ENCODE data around the gene IRF6. TPM values are rescaled to one million over a fixed set of nuclear protein-coding genes. Genes with fewer than 3 reads are reported as not detected.

Gene IRF6
- total RNA-seq, 1 experiment from 2014 or later, result 44.1 TPM

DNA sequence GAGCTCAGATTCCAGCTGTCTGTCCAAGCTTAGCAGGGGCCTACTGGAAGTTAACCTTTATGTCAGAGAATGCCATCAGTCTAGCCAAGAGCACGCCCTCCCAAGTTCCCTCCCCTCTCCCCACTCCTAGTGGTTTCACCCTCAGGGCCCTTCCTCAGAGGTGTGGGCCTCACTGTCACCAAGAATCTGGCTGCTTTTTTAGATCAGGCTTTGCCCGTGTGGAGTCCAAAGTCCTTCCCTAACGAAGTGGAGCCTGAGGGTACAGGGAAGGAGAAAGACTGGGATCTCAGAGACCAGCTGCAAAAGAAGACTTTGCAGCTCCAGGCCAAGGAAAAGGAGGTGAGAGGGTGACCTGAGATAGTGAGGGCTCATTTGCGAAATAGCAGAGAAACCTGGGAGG, 25.7 kb downstream of the IRF6 start:
- intact Hi-C loops (cut with micrococcal nuclease; ENCODE audit: unreplicated experiment), result no loop called here
- Mint-ChIP-seq H3K27ac (ENCODE audit: unreplicated experiment) (no peak overlapping the region), H3K36me3 (ENCODE audit: insufficient read depth, unreplicated experiment) (peaks cover 12% of the 10 kb centered on the region), H3K9me3 (ENCODE audit: low read depth, unreplicated experiment) (no peaks in the 10 kb centered on the region), H3K4me3 (ENCODE audit: low read depth, unreplicated experiment) (no peak overlapping the region), H3K27me3 (ENCODE audit: unreplicated experiment) (no peaks in the 10 kb centered on the region), H3K4me1 (ENCODE audit: low read depth, unreplicated experiment) (peaks cover 25% of the 10 kb centered on the region)
- DNase-seq, result no peak
- BruUV-seq (replicated peaks), result no TSS peak
- TF ChIP-seq CTCF (IDR thresholded peaks at IDR 0.05; ENCODE audit: unreplicated experiment), result no peak
- CTCF ChIA-PET, result no interaction called here

DNA sequence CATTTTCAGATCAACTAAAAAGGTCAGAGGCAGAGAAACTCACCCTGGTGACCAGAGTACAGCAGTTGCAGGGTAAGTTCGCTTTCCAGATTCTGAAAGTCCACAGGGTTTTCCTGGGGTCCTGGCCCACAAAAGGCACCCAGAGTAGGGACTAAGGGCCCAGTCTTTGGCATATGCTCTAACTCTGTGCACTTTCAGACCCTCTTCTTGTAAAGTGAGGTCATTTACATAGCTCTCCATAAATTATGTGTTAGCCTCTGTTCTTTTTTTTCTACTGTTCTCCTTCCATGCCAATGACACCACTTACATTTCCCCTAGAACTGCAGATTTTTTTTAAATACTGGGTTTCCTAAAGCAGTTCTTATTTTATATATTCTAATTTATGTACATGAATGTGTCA, 27.8 kb downstream of the IRF6 start:
- no peaks in the 10 kb centered on the region for H3K36me3 Mint-ChIP-seq (ENCODE audit: insufficient read depth, unreplicated experiment)
- CTCF ChIA-PET, result no interaction called here
- no peaks in the 10 kb centered on the region for H3K27me3 Mint-ChIP-seq (ENCODE audit: unreplicated experiment)
- BruUV-seq (replicated peaks), result no TSS peak
- H3K4me1 Mint-ChIP-seq (ENCODE audit: low read depth, unreplicated experiment), result peaks cover 8% of the 10 kb centered on the region
- H3K27ac Mint-ChIP-seq (ENCODE audit: unreplicated experiment), result no peak overlapping the region
- H3K9me3 Mint-ChIP-seq (ENCODE audit: low read depth, unreplicated experiment), result no peaks in the 10 kb centered on the region
- H3K4me3 Mint-ChIP-seq (ENCODE audit: low read depth, unreplicated experiment), result no peak overlapping the region
- intact Hi-C loops (cut with micrococcal nuclease; ENCODE audit: unreplicated experiment), result no loop called here
- no peak for DNase-seq
- no peak for TF ChIP-seq CTCF (IDR thresholded peaks at IDR 0.05; ENCODE audit: unreplicated experiment)

DNA sequence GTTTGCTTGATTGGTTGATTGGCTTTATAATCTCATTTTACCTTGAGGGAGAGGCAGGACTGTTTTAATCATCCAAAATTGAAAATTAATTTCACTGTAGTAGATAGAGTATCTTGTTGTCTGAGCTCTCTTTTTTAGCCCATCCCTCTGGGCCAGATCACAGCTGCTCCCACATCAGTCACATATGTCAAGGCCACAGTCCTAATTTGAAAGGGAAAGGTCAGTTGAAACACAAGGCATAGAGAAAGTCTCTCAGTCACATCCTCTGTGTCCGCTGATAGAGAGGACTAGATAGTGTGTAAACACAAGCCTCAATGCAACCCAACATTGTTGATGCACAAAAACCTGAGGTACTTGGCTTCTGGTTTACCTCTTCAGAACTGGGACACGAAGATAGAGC, 28.4 kb downstream of the IRF6 start:
- intact Hi-C loops (cut with micrococcal nuclease; ENCODE audit: unreplicated experiment), result no loop called here
- TF ChIP-seq CTCF (IDR thresholded peaks at IDR 0.05; ENCODE audit: unreplicated experiment), result no peak
- Mint-ChIP-seq H3K4me1 (ENCODE audit: low read depth, unreplicated experiment) (peaks cover 8% of the 10 kb centered on the region), H3K27me3 (ENCODE audit: unreplicated experiment) (no peaks in the 10 kb centered on the region), H3K9me3 (ENCODE audit: low read depth, unreplicated experiment) (no peaks in the 10 kb centered on the region), H3K27ac (ENCODE audit: unreplicated experiment) (no peak overlapping the region), H3K36me3 (ENCODE audit: insufficient read depth, unreplicated experiment) (no peaks in the 10 kb centered on the region), H3K4me3 (ENCODE audit: low read depth, unreplicated experiment) (no peak overlapping the region)
- BruUV-seq (replicated peaks), result no TSS peak
- CTCF ChIA-PET, result no interaction called here
- DNase-seq, result no peak

DNA sequence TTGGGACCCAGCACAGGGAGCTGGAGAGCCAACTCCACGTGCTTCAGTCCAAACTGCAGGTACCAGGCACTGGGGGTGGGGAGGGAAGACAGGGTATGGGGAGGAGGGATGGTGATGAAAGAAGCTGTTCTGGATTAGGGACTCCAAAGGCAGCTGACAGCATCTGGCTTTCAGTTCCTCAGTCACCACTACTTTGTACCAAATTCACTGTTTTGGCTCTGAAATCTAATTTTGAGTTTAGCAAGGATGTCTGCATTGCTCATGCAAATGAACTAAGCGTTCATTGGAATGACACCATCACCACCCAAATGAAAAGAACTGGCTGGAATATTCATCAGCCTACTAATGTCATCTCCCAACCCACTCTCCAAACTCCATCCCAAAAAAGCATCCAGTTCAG, 30.3 kb downstream of the IRF6 start:
- Mint-ChIP-seq H3K27me3 (ENCODE audit: unreplicated experiment) (no peaks in the 10 kb centered on the region), H3K9me3 (ENCODE audit: low read depth, unreplicated experiment) (no peaks in the 10 kb centered on the region), H3K27ac (ENCODE audit: unreplicated experiment) (no peak overlapping the region), H3K36me3 (ENCODE audit: insufficient read depth, unreplicated experiment) (no peaks in the 10 kb centered on the region), H3K4me3 (ENCODE audit: low read depth, unreplicated experiment) (no peak overlapping the region), H3K4me1 (ENCODE audit: low read depth, unreplicated experiment) (peaks cover 7% of the 10 kb centered on the region)
- CTCF ChIA-PET, result interaction anchor here (0.5 to 0.7 kb wide), 4 partner anchors 9 to 1832 kb away, joined by 3 read pairs; partner anchors contain the start of gene C1orf74
- intact Hi-C loops (cut with micrococcal nuclease; ENCODE audit: unreplicated experiment), result no loop called here
- no TSS peak for BruUV-seq (replicated peaks)
- no peak for TF ChIP-seq CTCF (IDR thresholded peaks at IDR 0.05; ENCODE audit: unreplicated experiment)
- no peak for DNase-seq

DNA sequence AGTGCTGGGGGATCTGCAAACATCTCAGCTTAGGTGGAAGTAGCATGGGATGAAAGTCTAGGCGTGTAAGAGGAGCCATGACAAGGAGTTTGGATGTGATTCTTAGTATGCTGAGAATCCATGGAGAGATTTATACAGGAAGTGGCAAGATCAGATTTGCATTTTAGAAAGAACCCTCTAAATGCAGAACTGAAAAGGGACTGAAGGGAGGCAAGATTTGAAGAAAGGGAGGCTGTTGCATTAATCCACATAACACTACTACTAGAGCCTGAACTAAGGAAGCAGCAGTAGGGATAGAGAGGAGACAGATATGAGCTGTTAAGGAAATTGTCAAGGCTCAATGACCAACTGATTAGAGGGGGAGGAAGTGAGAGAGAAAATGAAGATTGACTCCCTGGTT, 31.4 kb downstream of the IRF6 start:
- H3K27me3 Mint-ChIP-seq (ENCODE audit: unreplicated experiment), result no peaks in the 10 kb centered on the region
- H3K9me3 Mint-ChIP-seq (ENCODE audit: low read depth, unreplicated experiment), result no peaks in the 10 kb centered on the region
- intact Hi-C loops (cut with micrococcal nuclease; ENCODE audit: unreplicated experiment), result no loop called here
- DNase-seq, result no peak
- CTCF ChIA-PET, result no interaction called here
- H3K27ac Mint-ChIP-seq (ENCODE audit: unreplicated experiment), result no peak overlapping the region
- no peaks in the 10 kb centered on the region for H3K4me1 Mint-ChIP-seq (ENCODE audit: low read depth, unreplicated experiment)
- BruUV-seq (replicated peaks), result no TSS peak
- TF ChIP-seq CTCF (IDR thresholded peaks at IDR 0.05; ENCODE audit: unreplicated experiment), result no peak
- no peaks in the 10 kb centered on the region for H3K36me3 Mint-ChIP-seq (ENCODE audit: insufficient read depth, unreplicated experiment)
- no peak overlapping the region for H3K4me3 Mint-ChIP-seq (ENCODE audit: low read depth, unreplicated experiment)
